ENCODE results near the gene ADAMTS17.
A peak's percentile ranks its signal among the peaks of the same experiment; 100 is the strongest.

The ADAMTS17 gene

DNA sequence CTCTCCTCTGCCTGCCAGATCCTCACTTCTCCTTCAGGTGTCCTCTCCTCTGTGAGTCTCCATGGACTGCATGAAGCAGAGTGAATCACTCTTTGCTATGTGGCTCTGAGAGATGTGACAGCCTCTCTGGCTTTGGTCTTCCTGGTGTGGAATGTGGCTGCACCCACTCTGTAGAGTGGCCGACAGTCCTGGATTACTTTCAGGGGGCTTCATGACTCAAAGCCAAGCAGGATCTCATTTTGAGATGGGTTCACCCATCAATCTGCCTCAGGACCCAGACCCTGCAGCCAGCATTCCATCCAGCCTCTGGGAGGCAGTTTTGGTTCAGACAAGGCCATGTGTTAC, 386.6 kb downstream of the ADAMTS17 start:
- H3K27ac Mint-ChIP-seq, result no peak overlapping the region

DNA sequence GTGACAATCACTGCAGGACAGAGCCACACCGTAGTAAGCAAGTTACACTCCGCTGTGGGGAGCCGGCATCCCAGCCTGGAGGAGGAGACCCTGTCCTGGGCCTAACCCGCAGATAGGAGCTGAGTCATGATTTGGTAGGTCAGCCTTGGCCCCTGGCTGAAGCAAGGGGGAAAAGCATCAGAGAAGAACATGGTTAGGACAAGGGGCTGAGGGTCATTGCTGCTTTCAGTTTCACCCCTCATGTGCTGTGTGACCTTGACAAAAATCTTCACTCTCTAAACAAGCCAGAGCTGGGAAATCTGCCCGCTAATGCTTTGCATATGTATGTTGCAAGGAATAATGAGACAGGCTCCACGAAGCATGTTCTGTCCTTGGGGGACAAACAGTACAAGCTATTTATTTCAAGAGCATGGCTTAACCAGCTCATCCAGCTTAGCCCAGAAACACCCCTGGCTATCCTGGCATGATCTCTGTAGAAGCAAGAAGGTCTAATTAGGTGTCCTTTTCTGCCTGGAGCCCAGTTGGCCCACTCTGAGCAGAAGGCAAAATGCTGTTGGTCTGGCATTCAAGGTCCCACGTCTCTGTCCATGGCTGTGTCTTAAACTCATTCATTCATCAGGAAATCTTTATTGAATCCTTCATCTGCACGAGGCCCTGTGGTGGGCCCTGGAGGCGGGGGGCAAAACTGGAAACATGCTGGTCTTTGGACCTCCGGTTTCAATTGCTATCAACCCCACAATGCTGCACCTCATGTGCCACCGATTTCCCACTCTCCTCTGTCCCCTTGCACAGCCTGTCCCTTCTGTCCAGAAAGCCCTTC, 387.2 kb downstream of the ADAMTS17 start:
- Mint-ChIP-seq H3K27me3 (ENCODE audit: low read depth) (peaks cover 7% of the 10 kb centered on the region), H3K4me3 (no peak overlapping the region), H3K9me3 (peaks cover 11% of the 10 kb centered on the region), H3K27ac (no peak overlapping the region), H3K36me3 (ENCODE audit: low read depth) (peaks cover 4% of the 10 kb centered on the region), H3K4me1 (peaks cover 12% of the 10 kb centered on the region)
- TF ChIP-seq, protein P1, sequence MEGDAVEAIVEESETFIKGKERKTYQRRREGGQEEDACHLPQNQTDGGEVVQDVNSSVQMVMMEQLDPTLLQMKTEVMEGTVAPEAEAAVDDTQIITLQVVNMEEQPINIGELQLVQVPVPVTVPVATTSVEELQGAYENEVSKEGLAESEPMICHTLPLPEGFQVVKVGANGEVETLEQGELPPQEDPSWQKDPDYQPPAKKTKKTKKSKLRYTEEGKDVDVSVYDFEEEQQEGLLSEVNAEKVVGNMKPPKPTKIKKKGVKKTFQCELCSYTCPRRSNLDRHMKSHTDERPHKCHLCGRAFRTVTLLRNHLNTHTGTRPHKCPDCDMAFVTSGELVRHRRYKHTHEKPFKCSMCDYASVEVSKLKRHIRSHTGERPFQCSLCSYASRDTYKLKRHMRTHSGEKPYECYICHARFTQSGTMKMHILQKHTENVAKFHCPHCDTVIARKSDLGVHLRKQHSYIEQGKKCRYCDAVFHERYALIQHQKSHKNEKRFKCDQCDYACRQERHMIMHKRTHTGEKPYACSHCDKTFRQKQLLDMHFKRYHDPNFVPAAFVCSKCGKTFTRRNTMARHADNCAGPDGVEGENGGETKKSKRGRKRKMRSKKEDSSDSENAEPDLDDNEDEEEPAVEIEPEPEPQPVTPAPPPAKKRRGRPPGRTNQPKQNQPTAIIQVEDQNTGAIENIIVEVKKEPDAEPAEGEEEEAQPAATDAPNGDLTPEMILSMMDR (IDR thresholded peaks at IDR 0.05; ENCODE audit: unreplicated experiment in 3 of 3), result no peak

More for the DNA sequence above, 386.6 kb downstream of the ADAMTS17 start:
- Mint-ChIP-seq H3K9me3 (peaks cover 5% of the 10 kb centered on the region), H3K36me3 (ENCODE audit: low read depth) (peaks cover 2% of the 10 kb centered on the region), H3K27me3 (ENCODE audit: low read depth) (peaks cover 7% of the 10 kb centered on the region), H3K4me3 (no peak overlapping the region), H3K4me1 (peaks cover 12% of the 10 kb centered on the region)
- TF ChIP-seq, protein P1 (IDR thresholded peaks at IDR 0.05; ENCODE audit: unreplicated experiment in 3 of 3), result no peak

DNA sequence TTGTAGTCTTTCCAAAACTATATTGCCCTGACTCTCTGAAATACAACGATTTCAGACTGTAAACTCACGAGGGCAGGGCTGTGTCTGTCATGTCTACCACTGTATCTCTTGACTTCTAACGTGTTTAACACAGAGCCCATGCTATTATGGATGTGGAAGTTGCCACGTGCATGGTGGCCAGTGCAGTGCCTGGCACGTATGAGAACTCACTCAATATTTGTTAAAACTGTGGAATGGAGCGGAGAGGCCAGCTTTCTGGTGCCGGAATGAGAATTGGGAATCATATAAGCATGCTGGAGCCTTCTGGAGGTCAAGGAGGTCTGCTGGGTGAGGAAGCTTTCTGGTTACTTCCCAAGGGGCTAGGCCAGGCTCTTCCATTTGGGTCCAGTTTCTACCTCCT, 387.9 kb downstream of the ADAMTS17 start:
- TF ChIP-seq, protein P1 (IDR thresholded peaks at IDR 0.05; ENCODE audit: unreplicated experiment in 3 of 3), result no peak
- Mint-ChIP-seq H3K9me3 (peaks cover 16% of the 10 kb centered on the region), H3K36me3 (ENCODE audit: low read depth) (peaks cover 4% of the 10 kb centered on the region), H3K4me1 (peaks cover 12% of the 10 kb centered on the region), H3K4me3 (no peak overlapping the region), H3K27ac (no peak overlapping the region), H3K27me3 (ENCODE audit: low read depth) (peaks cover 7% of the 10 kb centered on the region)

DNA sequence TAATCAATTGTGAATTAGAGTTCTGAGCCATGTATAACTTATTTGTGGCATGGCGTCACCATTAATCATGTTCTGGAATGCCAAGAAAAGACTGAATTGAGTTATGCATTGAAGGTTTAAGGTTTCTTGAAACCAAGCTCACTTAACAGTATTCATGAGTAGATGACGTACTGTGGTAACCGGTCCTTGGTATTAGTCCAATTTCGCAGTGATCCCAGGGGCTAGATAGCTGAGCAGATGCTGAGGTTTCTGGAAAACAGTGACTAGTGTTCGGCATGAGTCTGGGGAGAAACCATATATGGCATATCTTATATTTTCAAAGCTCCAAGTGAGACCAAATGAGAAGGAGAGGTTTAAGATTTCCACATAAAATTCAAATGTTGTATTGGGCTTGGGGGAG, 390.3 kb downstream of the ADAMTS17 start:
- Mint-ChIP-seq H3K4me1 (peaks cover 6% of the 10 kb centered on the region), H3K36me3 (ENCODE audit: low read depth) (peaks cover 4% of the 10 kb centered on the region), H3K4me3 (no peak overlapping the region), H3K27ac (peak overlapping the region in 2 of 3 experiments; percentile 7 to 40), H3K27me3 (ENCODE audit: low read depth) (peaks cover 7% of the 10 kb centered on the region), H3K9me3 (peaks cover 23% of the 10 kb centered on the region)
- TF ChIP-seq, protein P1 (IDR thresholded peaks at IDR 0.05; ENCODE audit: unreplicated experiment in 3 of 3), result no peak

DNA sequence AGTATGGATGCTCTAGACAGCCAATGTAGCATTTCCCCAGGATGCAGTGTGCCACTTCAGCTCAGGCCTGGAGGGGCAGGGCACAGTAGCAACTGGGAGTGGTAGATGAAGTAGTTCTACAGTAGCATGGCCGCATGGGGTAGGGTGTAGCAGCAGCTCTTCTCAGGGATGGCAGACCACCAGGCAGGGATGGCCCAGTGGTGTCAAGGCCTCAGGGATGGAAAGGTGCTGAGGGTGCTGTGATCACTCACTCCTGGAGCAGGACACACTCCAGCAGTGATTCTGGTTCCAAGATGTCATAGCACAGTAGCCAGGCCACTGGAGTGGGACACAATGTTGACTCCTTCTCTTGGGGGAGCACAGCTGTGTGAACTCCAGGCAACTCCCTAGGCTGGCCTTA, 397.6 kb downstream of the ADAMTS17 start:
- Mint-ChIP-seq H3K4me1 (no peaks in the 10 kb centered on the region), H3K36me3 (ENCODE audit: low read depth) (no peaks in the 10 kb centered on the region), H3K9me3 (peaks cover 47% of the 10 kb centered on the region), H3K27ac (no peak overlapping the region), H3K27me3 (ENCODE audit: low read depth) (no peaks in the 10 kb centered on the region), H3K4me3 (no peak overlapping the region)
- TF ChIP-seq, protein P1 (IDR thresholded peaks at IDR 0.05; ENCODE audit: unreplicated experiment in 3 of 3), result no peak

DNA sequence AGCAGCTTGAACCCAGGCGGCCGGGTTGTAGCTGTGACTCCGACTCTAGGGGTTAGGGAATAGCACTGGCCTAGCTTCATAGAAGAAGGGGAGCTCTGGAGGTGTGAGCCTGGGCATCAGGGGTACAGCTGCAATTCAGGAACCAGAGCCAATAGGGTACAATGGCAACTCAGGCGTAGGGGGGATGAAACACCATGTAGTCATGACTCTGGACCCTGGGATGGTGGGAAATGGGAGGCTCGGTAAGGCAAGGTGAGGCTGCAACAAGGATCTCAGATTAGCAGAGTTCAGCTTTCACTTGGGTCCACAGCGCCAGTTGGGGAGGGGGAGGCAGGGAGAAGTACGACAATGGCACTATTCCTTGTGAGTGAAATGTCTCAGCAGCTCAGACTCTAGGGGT, 398.3 kb downstream of the ADAMTS17 start:
- no peaks in the 10 kb centered on the region for H3K36me3 Mint-ChIP-seq (ENCODE audit: low read depth)
- no peak overlapping the region for H3K4me3 Mint-ChIP-seq
- no peaks in the 10 kb centered on the region for H3K4me1 Mint-ChIP-seq
- TF ChIP-seq, protein P1 (IDR thresholded peaks at IDR 0.05; ENCODE audit: unreplicated experiment in 3 of 3), result no peak
- no peak overlapping the region for H3K27ac Mint-ChIP-seq
- H3K9me3 Mint-ChIP-seq, result peaks cover 50% of the 10 kb centered on the region
- no peaks in the 10 kb centered on the region for H3K27me3 Mint-ChIP-seq (ENCODE audit: low read depth)

Data from nephron (organoid).